ENCODE data around the gene SPG7.

GRCh38 chr16:89491238-89491869 lies 16.8 kb upstream of the SPG7 start:
- TF ChIP-seq POLR2A (IDR thresholded peaks at IDR 0.05; ENCODE audit: low read depth, low read length) (no peak), POLR2AphosphoS5 (IDR thresholded peaks at IDR 0.05; ENCODE audit: low read depth, low read length) (no peak), TAF1 (IDR thresholded peaks at IDR 0.05; ENCODE audit: low read depth, low read length) (no peak), SPI1 (IDR thresholded peaks at IDR 0.05; ENCODE audit: low read depth, low read length) (no peak)
